HFF-Myc (cell line): ENCODE data around the gene BICDL1.
A peak's percentile ranks its signal among the peaks of the same experiment; 100 is the strongest.

Experiments
- DNase-seq: peaks from one replicate; pipeline ENCODE4 v3.0.0-alpha.2; 2011; ENCODE audit warnings: low read depth; ENCODE audit errors: extremely low read depth
- H3K4me3 ChIP-seq: replicated peaks from 2 replicates; pipeline ENCODE4 v1.5.1; 2011; ENCODE audit warnings: low read depth, mild to moderate bottlenecking, control low read depth, low read length
- TF ChIP-seq, protein P1 (sequence below): IDR thresholded peaks from 2 replicates; pipeline ENCODE4 v1.5.1; 2012; ENCODE audit warnings: mild to moderate bottlenecking, low read depth, low read length, control low read depth; ENCODE audit errors: missing control alignments

Gene BICDL1

DNA sequence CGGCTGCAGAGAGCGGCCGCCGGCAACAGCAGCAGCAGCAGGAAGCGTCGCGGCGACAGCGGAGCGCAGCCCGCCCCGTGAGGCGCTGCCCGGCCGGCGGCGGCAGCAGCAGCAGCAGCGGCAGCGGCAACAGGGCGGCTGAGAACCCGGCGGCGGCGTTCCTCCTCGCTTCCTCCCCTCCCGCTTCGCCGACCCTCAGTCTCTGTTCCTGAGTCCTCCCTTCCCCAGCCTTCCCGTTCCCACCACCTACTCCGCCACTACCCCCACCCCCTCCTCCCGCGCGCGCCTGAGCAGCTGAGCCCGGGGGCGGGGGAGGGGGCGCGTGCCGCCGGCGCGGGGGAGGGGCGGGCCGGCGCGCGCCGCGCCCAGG lies 310 bp downstream of the BICDL1 start:
- no peak for DNase-seq
- peak overlapping the region; percentile 31 for H3K4me3 ChIP-seq
- TF ChIP-seq, protein P1, sequence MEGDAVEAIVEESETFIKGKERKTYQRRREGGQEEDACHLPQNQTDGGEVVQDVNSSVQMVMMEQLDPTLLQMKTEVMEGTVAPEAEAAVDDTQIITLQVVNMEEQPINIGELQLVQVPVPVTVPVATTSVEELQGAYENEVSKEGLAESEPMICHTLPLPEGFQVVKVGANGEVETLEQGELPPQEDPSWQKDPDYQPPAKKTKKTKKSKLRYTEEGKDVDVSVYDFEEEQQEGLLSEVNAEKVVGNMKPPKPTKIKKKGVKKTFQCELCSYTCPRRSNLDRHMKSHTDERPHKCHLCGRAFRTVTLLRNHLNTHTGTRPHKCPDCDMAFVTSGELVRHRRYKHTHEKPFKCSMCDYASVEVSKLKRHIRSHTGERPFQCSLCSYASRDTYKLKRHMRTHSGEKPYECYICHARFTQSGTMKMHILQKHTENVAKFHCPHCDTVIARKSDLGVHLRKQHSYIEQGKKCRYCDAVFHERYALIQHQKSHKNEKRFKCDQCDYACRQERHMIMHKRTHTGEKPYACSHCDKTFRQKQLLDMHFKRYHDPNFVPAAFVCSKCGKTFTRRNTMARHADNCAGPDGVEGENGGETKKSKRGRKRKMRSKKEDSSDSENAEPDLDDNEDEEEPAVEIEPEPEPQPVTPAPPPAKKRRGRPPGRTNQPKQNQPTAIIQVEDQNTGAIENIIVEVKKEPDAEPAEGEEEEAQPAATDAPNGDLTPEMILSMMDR, result no peak

DNA sequence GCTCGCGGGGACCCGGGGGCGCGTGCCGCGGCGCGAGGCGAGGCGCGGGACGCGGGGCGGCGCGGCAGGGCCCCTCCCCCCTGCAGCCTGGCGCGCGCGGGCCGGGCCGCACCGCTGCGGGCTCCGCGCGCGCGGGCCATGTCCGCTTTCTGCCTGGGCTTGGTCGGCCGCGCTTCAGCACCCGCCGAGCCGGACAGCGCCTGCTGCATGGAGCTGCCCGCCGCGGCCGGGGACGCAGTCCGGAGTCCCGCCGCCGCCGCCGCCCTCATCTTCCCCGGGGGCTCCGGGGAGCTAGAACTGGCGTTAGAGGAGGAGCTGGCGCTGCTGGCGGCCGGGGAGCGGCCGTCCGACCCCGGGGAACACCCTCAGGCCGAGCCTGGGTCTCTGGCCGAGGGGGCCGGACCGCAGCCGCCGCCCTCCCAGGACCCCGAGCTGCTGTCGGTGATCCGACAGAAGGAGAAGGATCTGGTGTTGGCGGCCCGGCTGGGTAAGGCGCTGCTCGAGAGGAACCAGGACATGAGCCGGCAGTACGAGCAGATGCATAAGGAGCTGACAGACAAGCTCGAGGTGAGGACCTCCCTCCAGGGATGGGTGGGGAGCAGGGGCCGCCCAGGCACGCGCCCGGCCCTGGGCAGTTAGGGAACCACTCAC lies 820 bp downstream of the BICDL1 start:
- no peak for DNase-seq
- no peak overlapping the region for H3K4me3 ChIP-seq
- TF ChIP-seq, protein P1, result no peak

DNA sequence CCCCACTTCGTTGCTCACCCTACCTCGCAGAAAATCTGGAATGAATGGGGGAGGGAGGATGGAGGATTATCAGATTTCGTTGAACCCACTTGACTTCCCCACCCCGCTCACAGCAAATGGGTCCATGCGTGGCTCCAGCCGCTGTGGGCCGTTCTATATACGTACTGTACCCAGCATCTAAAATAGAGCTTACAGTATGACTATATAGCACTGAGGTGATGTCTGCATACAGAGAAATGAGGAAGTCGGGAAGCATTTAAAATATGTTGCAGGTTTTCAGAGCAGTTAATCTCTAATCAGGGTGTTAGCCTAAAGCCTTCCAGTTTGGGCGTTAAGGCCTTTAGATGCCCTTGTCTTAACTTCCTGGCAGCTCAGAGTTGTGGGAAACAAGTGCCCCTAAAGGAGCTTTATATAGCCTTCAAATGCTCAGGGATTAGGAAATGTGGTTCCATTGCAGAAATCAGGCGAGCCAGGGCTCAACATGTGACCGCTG lies 1.4 kb downstream of the BICDL1 start:
- H3K4me3 ChIP-seq, result no peak overlapping the region
- TF ChIP-seq, protein P1, result no peak
- DNase-seq, result no peak

DNA sequence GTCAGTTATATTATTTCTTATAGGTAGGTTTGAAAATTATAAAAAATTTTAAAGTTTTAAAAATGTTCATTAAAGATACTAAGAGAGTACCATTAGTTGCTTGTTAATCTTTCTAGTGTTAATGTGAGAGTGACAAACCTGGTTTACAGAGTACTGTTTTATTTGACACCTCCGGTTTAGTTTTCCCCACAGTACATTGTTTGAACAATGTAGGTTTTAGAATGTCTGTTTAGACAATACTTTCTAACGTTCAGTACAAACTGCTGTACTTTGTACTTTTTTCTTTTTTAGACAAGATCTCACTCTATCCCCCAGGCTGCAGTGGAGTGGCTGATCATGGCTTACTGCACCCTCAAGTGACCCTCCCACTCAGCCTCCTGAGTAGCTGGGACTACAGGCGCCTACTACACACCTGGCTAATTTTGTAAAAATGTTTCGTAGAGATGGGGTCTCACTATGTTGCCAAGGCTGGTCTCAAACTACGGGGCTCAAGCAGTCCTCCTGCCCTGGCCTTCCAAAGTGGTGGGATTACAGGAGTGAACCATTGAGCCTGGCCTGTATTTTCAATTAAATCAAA lies 3.2 kb downstream of the BICDL1 start:
- H3K4me3 ChIP-seq, result no peak overlapping the region
- DNase-seq, result no peak
- TF ChIP-seq, protein P1, result no peak

DNA sequence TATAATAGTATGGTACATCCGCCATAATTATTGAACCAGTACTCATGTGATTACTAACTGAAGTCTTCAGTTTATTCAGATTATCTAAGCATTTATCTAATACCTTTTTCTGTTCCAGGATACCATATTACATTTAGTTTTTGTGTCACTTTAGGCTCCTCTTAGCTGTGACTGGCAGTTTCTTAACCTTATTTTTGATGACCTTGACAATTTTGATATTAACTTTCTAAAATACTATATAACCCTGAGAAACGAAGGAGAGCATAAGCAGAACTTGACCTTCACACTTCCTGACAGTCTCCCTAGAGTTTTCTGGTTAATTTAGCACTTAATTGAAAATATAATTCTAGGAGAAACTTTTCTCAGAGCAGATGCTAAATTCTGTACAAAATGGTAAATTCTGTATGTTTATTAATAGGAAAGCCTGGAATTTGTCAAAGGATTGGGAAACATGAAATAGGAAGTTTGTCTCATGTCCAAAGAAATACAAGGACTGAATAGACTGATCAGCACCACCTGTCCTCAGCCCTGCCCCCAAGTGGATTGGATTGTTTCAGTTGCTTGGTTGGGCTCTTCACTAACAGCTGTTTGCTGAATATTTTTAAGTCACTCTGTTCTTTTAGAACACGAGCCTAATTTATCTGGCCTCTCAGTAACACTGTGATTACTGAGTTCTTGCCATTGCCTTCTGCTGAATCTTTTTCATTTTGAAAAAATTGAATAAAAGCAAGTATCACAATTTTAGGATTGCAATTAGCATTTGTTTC lies 6.0 kb downstream of the BICDL1 start:
- DNase-seq, result no peak
- H3K4me3 ChIP-seq, result no peak overlapping the region
- TF ChIP-seq, protein P1, result no peak

DNA sequence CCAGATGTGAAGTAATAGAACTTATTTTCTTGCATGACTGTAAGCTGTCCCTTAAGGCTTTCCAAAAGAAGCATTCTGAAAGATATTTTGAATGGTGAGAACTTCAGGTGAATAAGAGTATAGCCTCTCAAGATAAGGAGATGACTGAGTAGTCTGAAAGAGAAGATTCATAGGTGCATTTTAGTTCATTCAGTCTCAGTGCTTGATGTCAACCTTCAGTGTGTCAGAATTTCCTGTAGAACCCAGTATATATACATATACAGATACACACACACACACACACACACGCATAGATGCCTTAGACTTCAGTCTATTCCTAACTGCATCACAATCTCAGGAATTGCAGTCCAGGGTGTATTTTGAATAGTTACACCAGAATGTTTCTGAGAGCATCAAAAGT lies 7.4 kb downstream of the BICDL1 start:
- TF ChIP-seq, protein P1, result no peak
- H3K4me3 ChIP-seq, result no peak overlapping the region
- no peak for DNase-seq
